B cell (primary cell): ENCODE data around the gene IGSF9.

Experiments used
- CTCF ChIP-seq: fragments of 200-600 bp; IDR thresholded peaks from one replicate; pipeline ENCODE4 v1.8.0; 2022; ENCODE audit warnings: antibody characterized with exemption, mild to moderate bottlenecking
- EZH2 ChIP-seq: IDR thresholded peaks from 2 replicates; pipeline ENCODE4 v1.6.1; 2012; ENCODE audit warnings: borderline replicate concordance, low read depth, mild to moderate bottlenecking, moderate library complexity, low read length; ENCODE audit not compliant: insufficient read depth, poor library complexity, severe bottlenecking

GRCh38 chr1:159960721-159961381 is 15.4 kb upstream of the IGSF9 start:
- TF ChIP-seq CTCF, result no peak
- TF ChIP-seq EZH2, result no peak
